ENCODE data around the gene IL17D.

Gene IL17D

GRCh38 chr13:20685092-20685491 is 18.4 kb upstream of the IL17D start:
- TF ChIP-seq CTCF (IDR thresholded peaks at IDR 0.05; ENCODE audit: low read depth, low read length), result no peak
- Histone ChIP-seq H3K4me1 (no peaks in the 10 kb centered on the region), H3K9me3 (no peaks in the 10 kb centered on the region), H3K4me3 (ENCODE audit: low read depth, low read length) (no peak overlapping the region), H3K36me3 (no peaks in the 10 kb centered on the region), H3K27me3 (no peaks in the 10 kb centered on the region)
- DNase-seq, result no peak

GRCh38 chr13:20686167-20686566 is 17.3 kb upstream of the IL17D start:
- H3K27me3 ChIP-seq, result no peaks in the 10 kb centered on the region
- H3K4me3 ChIP-seq (ENCODE audit: low read depth, low read length), result no peak overlapping the region
- no peak for TF ChIP-seq CTCF (IDR thresholded peaks at IDR 0.05; ENCODE audit: low read depth, low read length)
- H3K4me1 ChIP-seq, result no peaks in the 10 kb centered on the region
- no peak for DNase-seq
- H3K9me3 ChIP-seq, result no peaks in the 10 kb centered on the region
- H3K36me3 ChIP-seq, result no peaks in the 10 kb centered on the region

GRCh38 chr13:20686863-20687579 is 16.5 kb upstream of the IL17D start:
- H3K4me3 ChIP-seq (ENCODE audit: low read depth, low read length), result no peak overlapping the region
- no peaks in the 10 kb centered on the region for H3K9me3 ChIP-seq
- H3K27me3 ChIP-seq, result no peaks in the 10 kb centered on the region
- no peak for DNase-seq
- H3K4me1 ChIP-seq, result no peaks in the 10 kb centered on the region
- TF ChIP-seq CTCF (IDR thresholded peaks at IDR 0.05; ENCODE audit: low read depth, low read length), result no peak
- no peaks in the 10 kb centered on the region for H3K36me3 ChIP-seq

GRCh38 chr13:20689291-20689690 is 14.2 kb upstream of the IL17D start:
- TF ChIP-seq CTCF (IDR thresholded peaks at IDR 0.05; ENCODE audit: low read depth, low read length), result no peak
- no peak for DNase-seq

GRCh38 chr13:20691616-20692015 is 11.9 kb upstream of the IL17D start:
- H3K27me3 ChIP-seq, result no peaks in the 10 kb centered on the region
- DNase-seq, result no peak
- H3K4me1 ChIP-seq, result no peaks in the 10 kb centered on the region
- no peaks in the 10 kb centered on the region; the same call in 1 of the 2 replicates for H3K9me3 ChIP-seq
- H3K36me3 ChIP-seq, result no peaks in the 10 kb centered on the region
- no peak for TF ChIP-seq CTCF (IDR thresholded peaks at IDR 0.05; ENCODE audit: low read depth, low read length)
- no peak overlapping the region for H3K4me3 ChIP-seq (ENCODE audit: low read depth, low read length)

More at GRCh38 chr13:20689291-20689690, 14.2 kb upstream of the IL17D start:
- Histone ChIP-seq H3K4me3 (ENCODE audit: low read depth, low read length) (no peak overlapping the region), H3K36me3 (no peaks in the 10 kb centered on the region), H3K9me3 (no peaks in the 10 kb centered on the region; the same call in 1 of the 2 replicates), H3K4me1 (no peaks in the 10 kb centered on the region), H3K27me3 (no peaks in the 10 kb centered on the region)

GRCh38 chr13:20696073-20696472 is 7.4 kb upstream of the IL17D start:
- Histone ChIP-seq H3K4me3 (ENCODE audit: low read depth, low read length) (no peak overlapping the region), H3K9me3 (no peaks in the 10 kb centered on the region; the same call in 1 of the 2 replicates), H3K36me3 (no peaks in the 10 kb centered on the region), H3K4me1 (no peaks in the 10 kb centered on the region), H3K27me3 (no peaks in the 10 kb centered on the region)
- no peak for TF ChIP-seq CTCF (IDR thresholded peaks at IDR 0.05; ENCODE audit: low read depth, low read length)
- no peak for DNase-seq
